Gastroesophageal sphincter (tissue), 3 donors: ENCODE results near the gene CTSE.

Source experiments
- EP300 ChIP-seq: sonication (generic); formaldehyde crosslinking; IDR thresholded peaks from one replicate; pipeline ENCODE4 v1.6.1; 2017; ENCODE audit warnings: antibody characterized with exemption, mild to moderate bottlenecking
- POLR2AphosphoS5 ChIP-seq: sonication (generic); formaldehyde crosslinking; IDR thresholded peaks from one replicate; pipeline ENCODE4 v1.6.1; 2017; ENCODE audit warnings: antibody characterized with exemption
- TF ChIP-seq, protein P1 (sequence below), 4 experiments: fragments of 200-600 bp in 2 of 4; fragments of 450-650 bp in 2 of 4; sonication (generic) in 1 of 4; IDR thresholded peaks; one replicate each; pipeline ENCODE4 v1.5.1; 2017 to 2019; ENCODE audit warnings: antibody characterized with exemption in 4 of 4, mild to moderate bottlenecking in 2 of 4, moderate library complexity in 2 of 4

DNA sequence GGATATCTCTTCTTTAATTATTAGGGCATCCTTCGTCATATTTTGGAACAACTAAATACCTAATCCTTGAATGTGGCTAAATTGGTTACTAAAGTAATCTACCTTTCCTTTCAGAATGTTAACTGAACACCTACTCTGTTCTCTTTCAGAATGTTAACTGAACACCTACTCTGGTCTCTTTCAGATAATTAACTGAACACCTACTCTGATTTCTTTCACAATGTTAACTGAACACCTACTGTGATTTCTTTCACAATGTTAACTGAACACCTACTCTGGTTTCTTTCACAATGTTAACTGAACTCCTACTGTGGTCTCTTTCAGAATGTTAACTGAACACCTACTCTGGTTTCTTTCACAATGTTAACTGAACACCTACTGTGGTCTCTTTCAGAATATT, 42.4 kb downstream of the CTSE start:
- TF ChIP-seq, protein P1, sequence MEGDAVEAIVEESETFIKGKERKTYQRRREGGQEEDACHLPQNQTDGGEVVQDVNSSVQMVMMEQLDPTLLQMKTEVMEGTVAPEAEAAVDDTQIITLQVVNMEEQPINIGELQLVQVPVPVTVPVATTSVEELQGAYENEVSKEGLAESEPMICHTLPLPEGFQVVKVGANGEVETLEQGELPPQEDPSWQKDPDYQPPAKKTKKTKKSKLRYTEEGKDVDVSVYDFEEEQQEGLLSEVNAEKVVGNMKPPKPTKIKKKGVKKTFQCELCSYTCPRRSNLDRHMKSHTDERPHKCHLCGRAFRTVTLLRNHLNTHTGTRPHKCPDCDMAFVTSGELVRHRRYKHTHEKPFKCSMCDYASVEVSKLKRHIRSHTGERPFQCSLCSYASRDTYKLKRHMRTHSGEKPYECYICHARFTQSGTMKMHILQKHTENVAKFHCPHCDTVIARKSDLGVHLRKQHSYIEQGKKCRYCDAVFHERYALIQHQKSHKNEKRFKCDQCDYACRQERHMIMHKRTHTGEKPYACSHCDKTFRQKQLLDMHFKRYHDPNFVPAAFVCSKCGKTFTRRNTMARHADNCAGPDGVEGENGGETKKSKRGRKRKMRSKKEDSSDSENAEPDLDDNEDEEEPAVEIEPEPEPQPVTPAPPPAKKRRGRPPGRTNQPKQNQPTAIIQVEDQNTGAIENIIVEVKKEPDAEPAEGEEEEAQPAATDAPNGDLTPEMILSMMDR (IDR thresholded peaks at IDR 0.05): no peak
- TF ChIP-seq POLR2AphosphoS5 (no peak), EP300 (no peak)
